Natural killer cell (primary cell): ENCODE results near the gene GJA9. TPM values are rescaled to one million over a fixed set of nuclear protein-coding genes. Genes with fewer than 3 reads are reported as not detected.

Source experiments
- ATAC-seq, 3 donors: fragments of 150-1000 bp in 2 of 3; fragments of 200-7000 bp in 1 of 3; cut with Tn5 transposase; 1 replicate in 1 of 3; 2 replicates in 2 of 3; pipeline ENCODE4 v1.10.0; 2021; ENCODE audit warnings: mild to moderate bottlenecking in 2 of 3, moderate library complexity in 2 of 3
- DNase-seq, 2 donors: peaks; one replicate each; pipeline versions ENCODE4 v3.0.0 to v3.0.0-alpha.2; 2013 to 2021; ENCODE audit warnings: mixed read lengths in 1 of 2
- H3K27ac ChIP-seq: one replicate; pipeline ENCODE4 v1.5.1; 2013; ENCODE audit warnings: mild to moderate bottlenecking, low read length
- H3K27me3 ChIP-seq: one replicate; pipeline ENCODE4 v1.6.1; 2013; ENCODE audit warnings: low read length; ENCODE audit not compliant: control insufficient read depth, insufficient read depth
- H3K36me3 ChIP-seq: one replicate; pipeline ENCODE4 v1.6.1; 2013; ENCODE audit warnings: low read length; ENCODE audit not compliant: control insufficient read depth, insufficient read depth
- H3K4me1 ChIP-seq: one replicate; pipeline ENCODE4 v1.6.1; 2013; ENCODE audit warnings: low read length; ENCODE audit not compliant: control insufficient read depth, insufficient read depth
- H3K4me3 ChIP-seq: one replicate; pipeline ENCODE4 v1.5.1; 2013; ENCODE audit warnings: low read length
- H3K9me3 ChIP-seq: one replicate; pipeline ENCODE4 v1.6.1; 2013; ENCODE audit warnings: low read length; ENCODE audit not compliant: control insufficient read depth, insufficient read depth
- H3K27ac Mint-ChIP-seq, 2 donors: one replicate each; pipeline ENCODE4 v1.8.0; 2022; ENCODE audit warnings: mild to moderate bottlenecking in 2 of 2, mixed read lengths in 2 of 2, moderate library complexity in 1 of 2
- H3K27me3 Mint-ChIP-seq, 2 donors: one replicate each; pipeline ENCODE4 v1.8.0; 2022; ENCODE audit warnings: low read depth in 2 of 2, mixed read lengths in 2 of 2
- H3K36me3 Mint-ChIP-seq: one replicate; pipeline ENCODE4 v1.8.0; 2022; ENCODE audit warnings: mixed read lengths
- H3K4me1 Mint-ChIP-seq, 2 donors: one replicate each; pipeline ENCODE4 v1.8.0; 2022; ENCODE audit warnings: mixed read lengths in 2 of 2
- H3K4me3 Mint-ChIP-seq: one replicate; pipeline ENCODE4 v1.8.0; 2022; ENCODE audit warnings: mild to moderate bottlenecking, moderate library complexity, mixed read lengths
- H3K9me3 Mint-ChIP-seq, 2 donors: one replicate each; pipeline ENCODE4 v1.8.0; 2022; ENCODE audit warnings: mixed read lengths in 2 of 2
- CTCF ChIP-seq: fragments of 200-600 bp; IDR thresholded peaks from one replicate; pipeline ENCODE4 v1.8.0; 2022; ENCODE audit warnings: antibody characterized with exemption
- WGBS: methylation state at CpG from one replicate; pipeline ENCODE4 v1.1.7; 2013; ENCODE audit warnings: missing lambda C conversion rate; ENCODE audit not compliant: insufficient coverage; 5-methylcytosine and 5-hydroxymethylcytosine counted together
- intact Hi-C: fragments of 100-400 bp; cut with micrococcal nuclease; formaldehyde crosslinking; loops from one replicate; pipeline ENCODE4 v1.14.2; 2022
- total RNA-seq, 4 donors: library from RNA; stranded (reverse); fragments of 120-200 nt in 1 of 4; gene quantifications; one replicate each; pipeline versions ENCODE4 v1.2.3 to v1.2.4, GENCODE V29; 2013 to 2022

Gene GJA9
- not detected for total RNA-seq
- total RNA-seq (2013) = not detected

- H3K4me1 Mint-ChIP-seq = no peaks in the 10 kb centered on the region
- H3K36me3 Mint-ChIP-seq = no peaks in the 10 kb centered on the region
- DNase-seq = no peak
These were observed at the start of gene GJA9 for GRCh38 chr1:38881487-38881886. TSS of gene GJA9 (minus strand) at chr1:38881587. CDS start at chr1:38876098, 5,489 bp downstream.

GRCh38 chr1:38929476-38929875 is 48.1 kb upstream of the GJA9 start:
- Mint-ChIP-seq H3K4me3 (no peak overlapping the region), H3K27me3 (peaks cover 0 to 9% of the 10 kb centered on the region in 2 donors), H3K36me3 (no peaks in the 10 kb centered on the region), H3K4me1 (no peaks in the 10 kb centered on the region), H3K9me3 (no peaks in the 10 kb centered on the region), H3K27ac (no peak overlapping the region)
- ATAC-seq (no peak), DNase-seq (no peak)
- Histone ChIP-seq H3K4me3 (no peak overlapping the region), H3K27ac (no peak overlapping the region), H3K27me3 (no peaks in the 10 kb centered on the region), H3K36me3 (no peaks in the 10 kb centered on the region), H3K4me1 (no peaks in the 10 kb centered on the region), H3K9me3 (no peaks in the 10 kb centered on the region)
- 67% methylated on average over 6 of the region's 6 CpGs for WGBS
- no peak for TF ChIP-seq CTCF
- intact Hi-C loops = no loop called here

More at GRCh38 chr1:38881487-38881886, at the start of gene GJA9:
- Mint-ChIP-seq H3K9me3 (no peaks in the 10 kb centered on the region), H3K27me3 (no peaks in the 10 kb centered on the region), H3K4me3 (no peak within 1 kb of the TSS), H3K27ac (no peak within 1 kb of the TSS)
- no peak for ATAC-seq
- H3K4me3 ChIP-seq = no peak within 1 kb of the TSS
- H3K36me3 ChIP-seq = no peaks in the 10 kb centered on the region
- no peak within 1 kb of the TSS for H3K27ac ChIP-seq
- intact Hi-C loops = no loop called here
- H3K4me1 ChIP-seq = no peaks in the 10 kb centered on the region
- H3K27me3 ChIP-seq = no peaks in the 10 kb centered on the region
- TF ChIP-seq CTCF = no peak
- H3K9me3 ChIP-seq = no peaks in the 10 kb centered on the region

GRCh38 chr1:38929054-38929453 is 47.7 kb upstream of the GJA9 start:
- Mint-ChIP-seq H3K4me1 (no peaks in the 10 kb centered on the region), H3K9me3 (no peaks in the 10 kb centered on the region), H3K27ac (no peak overlapping the region), H3K36me3 (no peaks in the 10 kb centered on the region), H3K27me3 (peaks cover 0 to 9% of the 10 kb centered on the region in 2 donors), H3K4me3 (no peak overlapping the region)
- H3K9me3 ChIP-seq = no peaks in the 10 kb centered on the region
- TF ChIP-seq CTCF = no peak
- intact Hi-C loops = no loop called here
- 90% methylated on average over 5 of the region's 8 CpGs for WGBS
- H3K27me3 ChIP-seq = no peaks in the 10 kb centered on the region
- H3K36me3 ChIP-seq = no peaks in the 10 kb centered on the region
- DNase-seq (no peak), ATAC-seq (no peak)
- H3K27ac ChIP-seq = no peak overlapping the region
- no peak overlapping the region for H3K4me3 ChIP-seq
- H3K4me1 ChIP-seq = no peaks in the 10 kb centered on the region

GRCh38 chr1:38926091-38926490 is 44.7 kb upstream of the GJA9 start:
- H3K36me3 Mint-ChIP-seq = no peaks in the 10 kb centered on the region
- no peaks in the 10 kb centered on the region for H3K9me3 Mint-ChIP-seq
- no peak for DNase-seq

More at GRCh38 chr1:38926091-38926490, 44.7 kb upstream of the GJA9 start:
- Mint-ChIP-seq H3K27me3 (peaks cover 0 to 3% of the 10 kb centered on the region in 2 donors), H3K4me3 (no peak overlapping the region), H3K27ac (no peak overlapping the region), H3K4me1 (no peaks in the 10 kb centered on the region)
- Histone ChIP-seq H3K4me3 (no peak overlapping the region), H3K27ac (no peak overlapping the region), H3K4me1 (no peaks in the 10 kb centered on the region), H3K9me3 (no peaks in the 10 kb centered on the region), H3K36me3 (no peaks in the 10 kb centered on the region), H3K27me3 (no peaks in the 10 kb centered on the region)
- 91% methylated on average over 3 of the region's 3 CpGs for WGBS
- intact Hi-C loops = no loop called here
- TF ChIP-seq CTCF = no peak
- ATAC-seq = no peak
